GM21526 (cell line): Measurements from ENCODE around the gene FUT4.
A peak's percentile ranks its signal among the peaks of the same experiment; 100 is the strongest.
"Not testable (repeated sequence)": the region's sequence is repeated elsewhere in the genome, so short reads cannot be mapped to it uniquely, and the experiment has no call there.

Experiments used
- ATAC-seq: cut with Tn5 transposase; IDR thresholded peaks from one replicate; pipeline ENCODE4 v1.9.1; 2021; ENCODE audit warnings: moderate library complexity; ENCODE audit not compliant: unreplicated experiment, low FRiP score

Gene FUT4

GRCh38 chr11:94543695-94544645 lies at the start of gene FUT4:
FUT4 (plus strand) TSS chr11:94543921; CDS start chr11:94544134, 213 bp downstream.
- peak; percentile 86 for ATAC-seq

- peak; percentile 61 for ATAC-seq
Measured at GRCh38 chr11:94494126-94494680, 49.5 kb upstream of the FUT4 start.

- no peak for ATAC-seq
Measured at GRCh38 chr11:94500181-94500580, 43.5 kb upstream of the FUT4 start.

GRCh38 chr11:94501522-94501921 lies 42.2 kb upstream of the FUT4 start:
- ATAC-seq = no peak

- ATAC-seq = peak; percentile 51
Measured at GRCh38 chr11:94504689-94505293, 38.9 kb upstream of the FUT4 start.

- not testable (repeated sequence) for ATAC-seq
Measured at GRCh38 chr11:94506513-94506912, 37.2 kb upstream of the FUT4 start.

- no peak for ATAC-seq
Measured at GRCh38 chr11:94507485-94507884, 36.2 kb upstream of the FUT4 start.

- no peak for ATAC-seq
Measured at GRCh38 chr11:94511932-94512781, 31.6 kb upstream of the FUT4 start, which contains the start of gene C11orf97. C11orf97 (plus strand) TSS chr11:94512461; CDS start chr11:94512529, 68 bp downstream.

GRCh38 chr11:94513091-94513490 lies 30.6 kb upstream of the FUT4 start:
- ATAC-seq = no peak

- ATAC-seq = no peak
Measured at GRCh38 chr11:94515398-94515797, 28.3 kb upstream of the FUT4 start.

GRCh38 chr11:94516725-94517124 lies 27.0 kb upstream of the FUT4 start:
- no peak for ATAC-seq

- ATAC-seq = no peak
Measured at GRCh38 chr11:94518300-94518699, 25.4 kb upstream of the FUT4 start.

- ATAC-seq = no peak
Measured at GRCh38 chr11:94519478-94520084, 24.1 kb upstream of the FUT4 start.

GRCh38 chr11:94521684-94522083 lies 22.0 kb upstream of the FUT4 start:
- peak; percentile 76 for ATAC-seq

GRCh38 chr11:94524341-94524740 lies 19.4 kb upstream of the FUT4 start:
- no peak for ATAC-seq

GRCh38 chr11:94525546-94526324 lies 18.0 kb upstream of the FUT4 start:
- ATAC-seq = no peak

GRCh38 chr11:94526645-94527438 lies 16.9 kb upstream of the FUT4 start:
- no peak for ATAC-seq

GRCh38 chr11:94528551-94528950 lies 15.2 kb upstream of the FUT4 start:
- ATAC-seq = no peak
